Measurements from ENCODE around the gene NAA25. TPM values are rescaled to one million over a fixed set of nuclear protein-coding genes. Genes with fewer than 3 reads are reported as not detected.
A peak's percentile ranks its signal among the peaks of the same experiment; 100 is the strongest.

The NAA25 gene
- total RNA-seq = 22.6 and 29.2 TPM in 2 replicates

- peak; percentile 48 for DNase-seq (ENCODE audit: low read depth, low spot score)
These were observed at the start of gene NAA25 for GRCh38 chr12:112108202-112109079. Gene NAA25, minus strand, starts transcription at chr12:112108783. Its CDS starts 10 bp downstream, at chr12:112108773.

- no peak for DNase-seq (ENCODE audit: low read depth, low spot score)
These were observed 45.3 kb upstream of the NAA25 start for GRCh38 chr12:112153893-112154219.

DNA sequence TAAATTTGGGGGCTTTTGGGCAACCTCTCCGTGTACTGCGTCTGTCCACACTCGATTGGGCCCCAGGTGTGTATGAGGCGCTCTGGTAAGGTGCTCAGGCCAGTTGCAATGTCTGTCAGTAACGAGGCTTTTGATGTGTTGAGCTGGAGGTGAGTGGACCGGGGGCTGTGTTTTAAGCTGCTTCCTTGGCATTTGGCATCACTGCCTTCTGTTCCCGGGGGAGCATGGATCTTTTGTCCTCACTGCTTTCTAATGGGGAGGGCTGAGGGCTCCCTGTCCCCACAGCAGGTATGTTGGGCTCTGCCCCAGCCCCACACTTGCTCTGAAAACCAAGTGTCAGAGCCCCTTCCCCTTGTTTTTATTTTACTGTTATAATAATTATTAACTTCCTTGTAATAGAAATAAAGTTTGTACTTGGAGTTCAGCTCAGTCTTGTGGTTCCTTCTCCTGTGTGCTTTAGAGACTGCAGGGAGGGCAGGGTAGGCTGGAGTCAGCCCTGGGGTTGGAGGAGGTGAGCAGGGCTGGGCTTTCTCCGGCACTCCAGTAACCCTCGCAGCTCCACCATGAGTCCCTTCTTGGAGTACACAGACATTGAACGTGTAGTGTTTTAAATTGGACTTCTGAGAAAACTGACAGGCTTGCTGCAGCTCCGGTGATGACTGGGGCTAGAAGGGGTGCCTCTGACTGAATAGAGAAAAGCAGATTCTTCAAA, 44.8 kb upstream of the NAA25 start:
- DNase-seq (ENCODE audit: low read depth, low spot score) = no peak

DNA sequence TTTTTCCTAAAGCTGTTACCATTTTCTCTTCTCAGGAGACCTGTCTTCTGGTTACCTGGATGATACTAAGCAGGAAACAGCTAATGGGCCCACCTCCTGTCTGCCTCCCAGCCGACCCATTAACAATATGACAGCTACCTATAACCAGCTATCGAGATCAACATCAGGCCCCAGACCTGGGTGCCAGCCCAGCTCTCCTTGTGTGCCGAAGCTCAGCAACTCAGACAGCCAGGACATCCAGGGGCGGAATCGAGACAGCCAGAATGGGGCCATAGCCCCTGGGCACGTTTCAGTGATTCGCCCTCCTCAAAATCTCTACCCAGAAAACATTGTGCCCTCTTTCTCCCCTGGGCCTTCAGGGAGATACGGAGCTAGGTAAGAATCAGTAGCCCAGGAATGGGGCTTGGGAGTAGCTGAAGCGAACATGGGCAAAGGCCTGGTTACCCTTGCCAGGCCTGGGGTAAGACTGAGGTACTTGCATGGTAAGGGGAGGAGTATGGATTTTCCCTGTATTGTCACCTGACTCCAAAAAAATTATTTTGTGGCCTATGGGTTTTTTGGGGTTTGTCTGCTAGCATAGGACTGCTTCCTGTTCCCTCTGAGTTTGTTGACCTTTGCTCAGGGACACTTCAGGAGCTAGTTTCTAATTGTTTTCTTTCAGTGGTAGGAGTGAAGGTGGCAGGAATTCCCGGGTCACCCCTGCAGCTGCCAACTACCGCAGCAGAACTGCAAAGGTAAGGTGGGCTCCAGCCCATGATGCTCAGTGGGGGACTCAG, 43.4 kb upstream of the NAA25 start:
- no peak for DNase-seq (ENCODE audit: low read depth, low spot score)

GRCh38 chr12:112149596-112149995, 41.0 kb upstream of the NAA25 start:
- DNase-seq (ENCODE audit: low read depth, low spot score) = no peak

- no peak for DNase-seq (ENCODE audit: low read depth, low spot score)
These were observed 39.5 kb upstream of the NAA25 start for GRCh38 chr12:112148031-112148513.

DNA sequence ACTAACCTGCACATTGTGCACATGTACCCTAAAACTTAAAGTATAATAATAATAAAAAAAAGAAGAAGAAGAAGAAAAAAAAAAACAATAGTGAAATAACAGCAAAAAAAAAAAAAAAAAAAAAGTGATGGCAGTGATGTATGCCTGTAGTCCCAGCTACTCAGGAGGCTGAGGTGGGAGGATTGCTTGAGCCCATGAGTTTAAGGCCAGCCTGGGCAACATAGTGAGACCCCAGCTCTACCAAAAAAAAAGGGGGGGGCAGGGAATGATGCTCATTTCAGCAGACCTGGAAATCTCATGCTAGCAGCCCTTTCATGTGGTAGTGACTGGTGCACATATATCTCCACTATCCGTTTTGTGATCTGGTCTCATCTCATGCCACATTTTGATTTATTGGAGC, 37.5 kb upstream of the NAA25 start:
- DNase-seq (ENCODE audit: low read depth, low spot score) = no peak

GRCh38 chr12:112140728-112141127, 32.1 kb upstream of the NAA25 start:
- no peak for DNase-seq (ENCODE audit: low read depth, low spot score)

GRCh38 chr12:112134731-112135130, 26.1 kb upstream of the NAA25 start:
- no peak for DNase-seq (ENCODE audit: low read depth, low spot score)

GRCh38 chr12:112133418-112133817, 24.8 kb upstream of the NAA25 start:
- DNase-seq (ENCODE audit: low read depth, low spot score) = no peak

GRCh38 chr12:112131686-112132085, 23.1 kb upstream of the NAA25 start:
- no peak for DNase-seq (ENCODE audit: low read depth, low spot score)

DNA sequence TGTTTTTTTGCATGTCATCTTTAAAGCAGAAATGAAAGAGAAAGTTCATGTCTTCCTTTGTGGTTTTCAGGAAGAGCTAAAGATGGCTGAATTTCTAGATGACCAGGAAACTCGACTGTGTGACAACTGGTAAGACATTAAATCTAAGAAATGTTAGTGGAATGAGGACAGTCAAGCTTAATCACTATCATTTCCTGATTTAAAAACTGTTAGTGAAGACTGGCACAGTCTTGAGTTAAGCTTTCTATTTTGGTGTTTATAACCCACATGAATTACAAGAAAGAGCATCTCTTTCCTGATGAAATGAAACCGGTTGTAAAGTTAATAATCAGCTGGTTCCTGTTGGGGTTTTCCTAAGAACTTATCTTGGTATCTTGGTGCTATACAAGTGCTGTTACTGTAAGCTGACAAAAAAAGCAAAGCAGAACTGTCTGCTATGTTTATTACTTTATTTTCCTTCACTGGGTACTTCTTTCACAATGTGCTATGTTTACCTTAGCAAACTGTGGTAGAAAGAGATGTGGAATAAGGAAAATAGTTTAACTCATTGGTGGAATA, 21.9 kb upstream of the NAA25 start:
- no peak for DNase-seq (ENCODE audit: low read depth, low spot score)

- DNase-seq (ENCODE audit: low read depth, low spot score) = no peak
These were observed 18.3 kb upstream of the NAA25 start for GRCh38 chr12:112126911-112127310.

GRCh38 chr12:112126000-112126438, 17.4 kb upstream of the NAA25 start:
- no peak for DNase-seq (ENCODE audit: low read depth, low spot score)

- DNase-seq (ENCODE audit: low read depth, low spot score) = peak; percentile 85
These were observed 16.8 kb upstream of the NAA25 start, which contains the start of gene TRAFD1 for GRCh38 chr12:112125250-112125999. Gene TRAFD1, plus strand, starts transcription at chr12:112125560. Its CDS starts 4,963 bp downstream, at chr12:112130523.

- no peak for DNase-seq (ENCODE audit: low read depth, low spot score)
These were observed 16.3 kb upstream of the NAA25 start for GRCh38 chr12:112124918-112125249.

DNA sequence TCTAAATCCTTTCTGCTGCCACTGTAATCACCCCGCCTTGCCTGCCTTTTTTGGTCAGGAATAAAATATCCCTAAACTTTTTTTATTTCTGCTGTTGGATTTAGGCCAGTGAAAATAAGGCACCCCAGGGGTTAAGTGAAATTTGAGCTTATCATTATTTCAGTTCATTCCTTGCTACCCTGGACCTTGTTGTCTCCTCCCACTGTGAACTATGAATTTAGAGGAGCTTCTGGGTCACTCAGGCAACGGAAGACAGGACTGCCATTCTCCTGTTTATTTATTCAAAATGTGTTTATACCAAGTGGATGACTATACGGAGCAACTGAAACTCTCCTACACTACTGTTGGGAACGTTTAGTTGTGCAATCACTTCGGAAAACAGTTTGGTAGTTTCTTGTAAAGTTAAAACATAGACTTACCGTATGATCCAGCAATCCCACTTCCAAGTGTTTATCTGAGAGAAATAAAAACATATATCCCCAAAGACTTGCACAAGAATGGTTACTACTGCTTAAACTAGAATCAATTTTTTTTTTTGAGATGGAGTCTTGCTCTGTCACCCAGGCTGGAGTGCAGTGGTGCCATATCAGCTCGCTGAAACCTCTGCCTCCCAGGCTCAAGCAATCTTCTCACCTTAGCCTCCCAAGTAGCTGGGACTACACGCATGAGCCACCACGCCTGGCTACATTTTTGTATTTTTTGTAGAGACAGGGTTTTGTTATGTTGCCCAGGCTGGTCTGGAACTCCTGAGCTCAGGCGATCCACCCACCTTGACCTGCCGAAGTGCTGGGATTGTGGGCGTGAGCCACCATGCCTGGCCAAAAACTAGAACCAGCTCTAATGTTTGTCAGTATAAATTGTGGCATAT, 14.5 kb upstream of the NAA25 start:
- DNase-seq (ENCODE audit: low read depth, low spot score) = no peak

DNA sequence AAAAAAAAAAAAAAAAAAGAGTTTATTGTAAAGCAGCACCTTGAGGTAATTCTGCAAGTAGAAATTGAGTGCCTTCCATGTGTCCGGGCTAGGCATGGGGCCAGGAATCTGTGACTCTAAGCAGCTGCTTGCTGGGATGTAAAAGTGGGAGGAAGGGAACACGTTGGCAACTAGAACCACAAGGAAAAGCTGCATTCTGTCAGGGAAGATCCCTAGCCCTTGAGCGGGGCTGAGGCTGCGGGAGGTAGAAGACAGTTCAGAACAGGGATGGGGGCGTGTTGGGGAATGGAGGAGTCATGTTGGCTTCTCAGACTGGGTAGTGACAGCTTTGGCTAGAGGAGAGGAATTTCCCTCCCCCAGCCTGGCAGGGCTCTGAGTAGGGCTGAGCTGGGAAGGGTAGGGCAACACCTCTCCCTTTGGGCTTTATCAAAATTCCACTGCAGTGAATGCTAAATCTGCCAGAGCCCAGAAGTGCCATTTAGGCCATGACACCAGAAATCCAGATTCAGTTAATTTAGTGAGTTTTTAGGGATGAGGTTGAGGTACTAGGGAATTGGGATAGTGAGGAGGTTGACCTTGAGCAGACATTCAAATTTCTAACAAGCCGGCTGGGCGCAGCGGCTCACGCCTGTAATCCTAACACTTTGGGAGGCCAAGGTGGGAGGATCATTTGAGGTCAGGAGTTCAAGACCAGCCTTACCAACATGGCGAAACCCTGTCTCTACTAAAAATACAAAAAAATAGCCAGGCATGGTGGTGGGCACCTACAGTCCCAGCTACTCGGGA, 13.4 kb upstream of the NAA25 start:
- DNase-seq (ENCODE audit: low read depth, low spot score) = no peak

- no peak for DNase-seq (ENCODE audit: low read depth, low spot score)
These were observed 9.1 kb upstream of the NAA25 start for GRCh38 chr12:112117685-112118084.
